ENCODE data around the gene PRKCE.
"Not testable (repeated sequence)": the region's sequence is repeated elsewhere in the genome, so short reads cannot be mapped to it uniquely, and the experiment has no call there.

PRKCE gene

GRCh38 chr2:45844796-45845457, 193.5 kb downstream of the PRKCE start:
- peak; percentile 73 for DNase-seq

GRCh38 chr2:45845566-45845965, 194.1 kb downstream of the PRKCE start:
- DNase-seq: no peak

GRCh38 chr2:45849491-45850283, 198.2 kb downstream of the PRKCE start:
- DNase-seq: no peak

- DNase-seq: no peak
These were observed 199.1 kb downstream of the PRKCE start for GRCh38 chr2:45850558-45850957.

GRCh38 chr2:45851111-45851510, 199.6 kb downstream of the PRKCE start:
- DNase-seq: no peak

- DNase-seq: no peak
These were observed 200.3 kb downstream of the PRKCE start for GRCh38 chr2:45851576-45852304.

- no peak for DNase-seq
These were observed 201.1 kb downstream of the PRKCE start for GRCh38 chr2:45852450-45853150.

- DNase-seq: no peak
These were observed 203.9 kb downstream of the PRKCE start for GRCh38 chr2:45855374-45855773.

- no peak for DNase-seq
These were observed 205.2 kb downstream of the PRKCE start for GRCh38 chr2:45856391-45857274.

- DNase-seq: no peak
These were observed 205.8 kb downstream of the PRKCE start for GRCh38 chr2:45857275-45857609.

GRCh38 chr2:45857867-45858520, 206.5 kb downstream of the PRKCE start:
- DNase-seq: no peak

GRCh38 chr2:45858872-45859271, 207.4 kb downstream of the PRKCE start:
- DNase-seq: not testable (repeated sequence)

GRCh38 chr2:45859682-45860081, 208.2 kb downstream of the PRKCE start:
- no peak for DNase-seq

- DNase-seq: peak; percentile 10
These were observed 209.0 kb downstream of the PRKCE start for GRCh38 chr2:45860136-45861121.

- DNase-seq: no peak
These were observed 211.4 kb downstream of the PRKCE start for GRCh38 chr2:45862843-45863242.

- no peak for DNase-seq
These were observed 212.6 kb downstream of the PRKCE start for GRCh38 chr2:45864121-45864520.

GRCh38 chr2:45867349-45867748, 215.9 kb downstream of the PRKCE start:
- no peak for DNase-seq

GRCh38 chr2:45867800-45868199, 216.3 kb downstream of the PRKCE start:
- no peak for DNase-seq

- DNase-seq: no peak
These were observed 217.7 kb downstream of the PRKCE start for GRCh38 chr2:45869165-45869501.

- DNase-seq: no peak
These were observed 219.6 kb downstream of the PRKCE start for GRCh38 chr2:45871025-45871424.

- no peak for DNase-seq
These were observed 220.1 kb downstream of the PRKCE start for GRCh38 chr2:45871541-45871940.

Measured in RPMI8226 (cell line).